RWPE2 (cell line): ENCODE measurements around the gene CENPP.

Source experiments
- ATAC-seq: fragments of 200-7000 bp; cut with Tn5 transposase; 3 replicates; pipeline ENCODE4 v1.9.1; 2021; ENCODE audit warnings: low read depth
- DNase-seq: peaks from one replicate; pipeline ENCODE4 v3.0.0-alpha.2; 2020; ENCODE audit warnings: low spot score
- H3K27ac ChIP-seq: fragments of 450-650 bp; 2 replicates; pipeline ENCODE4 v1.5.1; 2017; ENCODE audit warnings: mild to moderate bottlenecking; ENCODE audit not compliant: poor library complexity, severe bottlenecking
- H3K27me3 ChIP-seq: fragments of 250-450 bp; sonication (Bioruptor Pico); 2 replicates; pipeline ENCODE4 v1.5.1; 2021; ENCODE audit warnings: mild to moderate bottlenecking, moderate library complexity; ENCODE audit not compliant: insufficient read depth, poor library complexity, severe bottlenecking
- H3K36me3 ChIP-seq: fragments of 250-450 bp; sonication (Bioruptor Pico); 2 replicates; pipeline ENCODE4 v1.5.1; 2020; ENCODE audit warnings: low read depth, mild to moderate bottlenecking, moderate library complexity
- H3K4me1 ChIP-seq: fragments of 250-450 bp; sonication (Bioruptor Pico); 2 replicates; pipeline ENCODE4 v1.5.1; 2021; ENCODE audit warnings: mild to moderate bottlenecking, moderate library complexity; ENCODE audit not compliant: insufficient read depth, poor library complexity, severe bottlenecking
- H3K4me3 ChIP-seq: fragments of 250-450 bp; sonication (Bioruptor Pico); 2 replicates; pipeline ENCODE4 v1.5.1; 2021; ENCODE audit warnings: mild to moderate bottlenecking, moderate library complexity; ENCODE audit not compliant: severe bottlenecking
- H3K9me3 ChIP-seq: fragments of 250-450 bp; sonication (Bioruptor Pico); 2 replicates; pipeline ENCODE4 v1.5.1; 2021; ENCODE audit warnings: mild to moderate bottlenecking, moderate library complexity; ENCODE audit not compliant: severe bottlenecking
- TF ChIP-seq, protein P1 (sequence below): fragments of 450-650 bp; IDR thresholded peaks from one replicate; pipeline ENCODE4 v1.5.1; 2017; ENCODE audit warnings: mild to moderate bottlenecking, moderate library complexity; ENCODE audit not compliant: poor library complexity, severe bottlenecking

The CENPP gene

DNA sequence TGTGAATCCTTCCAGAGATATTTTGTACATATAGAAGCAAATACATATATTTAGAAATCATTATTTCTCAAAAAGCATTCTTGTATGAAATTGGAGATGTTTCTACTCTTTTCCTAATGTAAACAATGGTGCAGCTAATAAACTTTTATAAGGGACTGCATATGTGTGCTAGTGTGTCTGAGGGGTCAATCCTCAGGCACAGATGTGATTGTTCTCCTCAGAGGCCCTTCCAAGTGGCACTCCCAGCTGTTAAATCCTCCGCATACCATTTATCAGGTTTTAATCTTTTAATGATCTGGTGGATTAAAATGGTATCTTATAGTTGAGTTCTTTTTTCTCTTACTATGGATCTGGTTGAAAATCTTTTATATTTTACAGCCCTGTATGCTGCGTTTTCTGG is 104.1 kb downstream of the CENPP start:
- ATAC-seq (no peak), DNase-seq (no peak)
- Histone ChIP-seq H3K27me3 (no peaks in the 10 kb centered on the region), H3K4me1 (no peaks in the 10 kb centered on the region), H3K27ac (no peak overlapping the region), H3K36me3 (no peaks in the 10 kb centered on the region), H3K9me3 (no peaks in the 10 kb centered on the region), H3K4me3 (no peak overlapping the region)
- TF ChIP-seq, protein P1, sequence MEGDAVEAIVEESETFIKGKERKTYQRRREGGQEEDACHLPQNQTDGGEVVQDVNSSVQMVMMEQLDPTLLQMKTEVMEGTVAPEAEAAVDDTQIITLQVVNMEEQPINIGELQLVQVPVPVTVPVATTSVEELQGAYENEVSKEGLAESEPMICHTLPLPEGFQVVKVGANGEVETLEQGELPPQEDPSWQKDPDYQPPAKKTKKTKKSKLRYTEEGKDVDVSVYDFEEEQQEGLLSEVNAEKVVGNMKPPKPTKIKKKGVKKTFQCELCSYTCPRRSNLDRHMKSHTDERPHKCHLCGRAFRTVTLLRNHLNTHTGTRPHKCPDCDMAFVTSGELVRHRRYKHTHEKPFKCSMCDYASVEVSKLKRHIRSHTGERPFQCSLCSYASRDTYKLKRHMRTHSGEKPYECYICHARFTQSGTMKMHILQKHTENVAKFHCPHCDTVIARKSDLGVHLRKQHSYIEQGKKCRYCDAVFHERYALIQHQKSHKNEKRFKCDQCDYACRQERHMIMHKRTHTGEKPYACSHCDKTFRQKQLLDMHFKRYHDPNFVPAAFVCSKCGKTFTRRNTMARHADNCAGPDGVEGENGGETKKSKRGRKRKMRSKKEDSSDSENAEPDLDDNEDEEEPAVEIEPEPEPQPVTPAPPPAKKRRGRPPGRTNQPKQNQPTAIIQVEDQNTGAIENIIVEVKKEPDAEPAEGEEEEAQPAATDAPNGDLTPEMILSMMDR, result no peak

DNA sequence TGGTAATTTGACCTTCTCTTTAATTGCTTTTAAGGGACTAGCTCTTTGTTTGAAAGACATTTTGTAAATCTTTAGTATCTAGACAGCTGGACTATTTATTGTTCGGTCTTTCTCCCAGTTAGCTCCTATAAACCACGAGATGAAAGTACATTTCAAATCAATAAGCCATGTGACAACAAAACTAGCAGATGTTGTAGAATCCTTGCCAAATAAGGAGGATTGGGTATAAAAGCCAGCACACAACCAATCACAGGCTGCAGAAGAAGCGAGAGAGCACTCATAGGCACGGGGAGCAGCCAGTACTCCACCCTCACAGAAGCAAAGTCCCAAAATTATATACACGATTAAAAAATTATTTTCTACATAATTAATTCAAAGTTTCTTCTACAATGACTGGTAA is 106.6 kb downstream of the CENPP start:
- no peaks in the 10 kb centered on the region for H3K9me3 ChIP-seq
- H3K4me3 ChIP-seq, result no peak overlapping the region
- H3K27me3 ChIP-seq, result no peaks in the 10 kb centered on the region
- TF ChIP-seq, protein P1, result no peak
- no peak overlapping the region for H3K27ac ChIP-seq
- no peaks in the 10 kb centered on the region for H3K4me1 ChIP-seq
- ATAC-seq, result no peak
- no peak for DNase-seq
- no peaks in the 10 kb centered on the region for H3K36me3 ChIP-seq

DNA sequence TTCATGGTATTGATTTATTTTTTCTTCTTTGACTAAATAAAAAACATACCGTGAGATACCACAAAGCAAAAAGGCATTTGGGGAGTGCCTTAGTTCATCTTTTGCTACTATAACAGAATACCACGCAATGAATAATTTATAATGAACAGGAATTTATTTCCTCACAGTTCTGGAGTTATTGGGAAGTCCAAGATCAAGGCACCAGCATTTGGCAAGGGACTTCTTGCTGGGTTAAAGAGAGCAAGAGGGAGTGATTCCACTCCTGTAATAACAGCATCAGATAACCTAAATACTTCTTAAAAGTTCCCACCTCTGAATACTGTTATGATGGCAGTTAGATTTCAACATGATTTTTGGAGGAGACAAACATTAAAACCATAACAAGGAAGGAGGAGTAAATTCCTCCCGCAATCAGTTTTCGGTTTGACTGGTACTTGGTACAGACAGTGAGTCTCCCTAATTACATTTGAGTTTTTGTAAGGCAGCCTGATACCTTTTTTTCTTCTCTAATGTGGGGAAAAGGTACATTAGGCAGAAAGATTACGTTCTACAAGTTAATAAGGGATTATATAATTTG is 107.3 kb downstream of the CENPP start:
- TF ChIP-seq, protein P1, result no peak
- ATAC-seq (no peak), DNase-seq (no peak)
- no peaks in the 10 kb centered on the region for H3K4me1 ChIP-seq
- no peaks in the 10 kb centered on the region for H3K27me3 ChIP-seq
- no peaks in the 10 kb centered on the region for H3K36me3 ChIP-seq
- no peak overlapping the region for H3K27ac ChIP-seq
- H3K9me3 ChIP-seq, result no peaks in the 10 kb centered on the region
- no peak overlapping the region for H3K4me3 ChIP-seq

DNA sequence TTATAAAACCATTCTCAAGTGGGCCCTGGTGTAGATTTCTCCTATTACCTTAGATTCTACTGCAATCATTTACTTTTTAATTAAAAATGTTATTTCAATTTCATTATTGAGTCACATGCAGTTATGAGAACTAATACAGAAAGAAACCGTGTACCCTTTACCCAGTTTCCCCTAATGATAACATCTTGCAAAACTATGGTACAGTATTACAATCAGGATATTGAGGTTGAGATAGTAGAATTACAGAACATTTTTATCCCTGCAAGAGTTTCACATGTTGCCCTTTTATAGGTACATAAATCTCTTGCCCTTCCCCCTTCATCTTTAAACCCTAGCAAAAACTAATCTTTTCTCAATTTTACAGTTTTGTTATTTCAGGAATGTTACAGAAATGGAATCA is 109.5 kb downstream of the CENPP start:
- Histone ChIP-seq H3K36me3 (no peaks in the 10 kb centered on the region), H3K27me3 (no peaks in the 10 kb centered on the region), H3K27ac (no peak overlapping the region), H3K4me3 (no peak overlapping the region), H3K9me3 (no peaks in the 10 kb centered on the region), H3K4me1 (peaks cover 10% of the 10 kb centered on the region)
- no peak for DNase-seq
- TF ChIP-seq, protein P1, result no peak
- no peak for ATAC-seq

DNA sequence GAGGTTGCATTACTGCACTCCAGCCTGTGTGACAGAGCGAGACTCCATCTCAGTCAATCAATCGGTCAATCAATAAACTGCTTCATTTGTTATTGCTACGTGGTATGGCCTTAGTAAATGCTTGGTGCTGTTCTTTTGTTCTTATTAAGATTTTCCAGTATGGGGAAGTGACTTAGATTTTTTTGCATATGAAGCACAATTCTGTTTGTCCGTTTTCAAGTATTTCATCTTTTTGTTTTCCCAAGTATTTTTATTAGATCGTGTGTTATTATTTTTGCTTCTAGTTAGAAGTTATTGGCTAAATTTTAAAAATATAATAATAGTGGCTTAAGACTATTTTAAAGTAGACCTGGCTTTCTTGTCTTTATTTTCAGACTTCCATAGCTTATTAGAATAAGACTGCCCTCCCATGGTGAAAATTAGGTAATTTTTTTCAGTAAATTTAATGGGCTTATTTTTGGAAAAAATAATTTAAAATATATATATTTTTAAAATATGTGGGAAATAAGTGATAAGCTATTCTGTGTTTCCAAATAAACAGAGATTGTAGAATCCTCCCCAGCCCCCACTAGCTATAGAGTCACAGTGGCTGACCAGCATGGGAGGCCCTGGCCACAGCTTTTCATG is 113.3 kb downstream of the CENPP start:
- Histone ChIP-seq H3K4me3 (no peak overlapping the region), H3K9me3 (no peaks in the 10 kb centered on the region), H3K36me3 (no peaks in the 10 kb centered on the region), H3K4me1 (peaks cover 10% of the 10 kb centered on the region), H3K27me3 (no peaks in the 10 kb centered on the region), H3K27ac (no peak overlapping the region)
- no peak for ATAC-seq
- TF ChIP-seq, protein P1, result peak; percentile 53
- DNase-seq, result no peak
